Activated T-cell treated with anti-CD3 and anti-CD28 coated beads, Interleukin-2, amount 50 U/mL, for 24 hours (primary cell): ENCODE data around the gene CYBA.

Experiments used
- DNase-seq: peaks from one replicate; pipeline ENCODE4 v3.0.0-alpha.2; 2020
- H3K27ac Mint-ChIP-seq: 2 replicates; pipeline ENCODE4 v1.8.0; 2020; ENCODE audit warnings: mild to moderate bottlenecking, mixed read lengths
- H3K27me3 Mint-ChIP-seq: 2 replicates; pipeline ENCODE4 v1.8.0; 2020; ENCODE audit warnings: mixed read lengths
- H3K36me3 Mint-ChIP-seq: 2 replicates; pipeline ENCODE4 v1.8.0; 2020; ENCODE audit warnings: low read depth, mixed read lengths
- H3K4me1 Mint-ChIP-seq: 2 replicates; pipeline ENCODE4 v1.8.0; 2020; ENCODE audit warnings: low read depth, mixed read lengths
- H3K4me3 Mint-ChIP-seq: 2 replicates; pipeline ENCODE4 v1.8.0; 2020; ENCODE audit warnings: mild to moderate bottlenecking, moderate library complexity, mixed read lengths
- H3K9me3 Mint-ChIP-seq: 2 replicates; pipeline ENCODE4 v1.8.0; 2020; ENCODE audit warnings: mixed read lengths

CYBA gene

GRCh38 chr16:88659160-88659559, 8.3 kb upstream of the CYBA start:
- H3K36me3 Mint-ChIP-seq, result peaks cover 41% of the 10 kb centered on the region
- H3K27me3 Mint-ChIP-seq, result no peaks in the 10 kb centered on the region

DNA sequence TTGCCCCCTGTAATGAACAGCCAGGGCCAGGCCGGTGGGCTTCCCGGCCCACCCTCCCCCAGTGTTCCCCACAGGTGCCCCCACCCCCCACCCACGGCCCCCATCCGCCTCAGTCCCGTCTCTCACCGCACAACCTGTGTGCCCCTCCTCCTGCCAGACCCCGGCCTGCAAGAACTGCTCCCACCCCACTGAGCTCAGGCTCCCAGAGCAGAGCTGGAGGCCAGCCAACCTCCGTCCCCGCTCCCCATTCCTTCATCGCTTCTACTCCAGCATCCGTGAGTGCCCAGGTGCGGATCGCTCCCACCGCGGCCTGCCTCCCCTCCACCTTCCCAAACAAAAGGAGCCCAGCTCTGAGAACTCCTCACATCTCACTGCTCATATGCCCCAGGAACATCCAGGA, 7.9 kb upstream of the CYBA start:
- H3K36me3 Mint-ChIP-seq, result peaks cover 44% of the 10 kb centered on the region
- no peak overlapping the region for H3K4me3 Mint-ChIP-seq
- H3K27me3 Mint-ChIP-seq, result no peaks in the 10 kb centered on the region
- no peaks in the 10 kb centered on the region for H3K9me3 Mint-ChIP-seq
- H3K4me1 Mint-ChIP-seq, result peaks cover 15% of the 10 kb centered on the region
- no peak overlapping the region for H3K27ac Mint-ChIP-seq
- DNase-seq, result no peak

More at GRCh38 chr16:88659160-88659559, 8.3 kb upstream of the CYBA start:
- Mint-ChIP-seq H3K27ac (no peak overlapping the region), H3K4me3 (no peak overlapping the region), H3K9me3 (no peaks in the 10 kb centered on the region), H3K4me1 (peaks cover 18% of the 10 kb centered on the region)
- no peak for DNase-seq

DNA sequence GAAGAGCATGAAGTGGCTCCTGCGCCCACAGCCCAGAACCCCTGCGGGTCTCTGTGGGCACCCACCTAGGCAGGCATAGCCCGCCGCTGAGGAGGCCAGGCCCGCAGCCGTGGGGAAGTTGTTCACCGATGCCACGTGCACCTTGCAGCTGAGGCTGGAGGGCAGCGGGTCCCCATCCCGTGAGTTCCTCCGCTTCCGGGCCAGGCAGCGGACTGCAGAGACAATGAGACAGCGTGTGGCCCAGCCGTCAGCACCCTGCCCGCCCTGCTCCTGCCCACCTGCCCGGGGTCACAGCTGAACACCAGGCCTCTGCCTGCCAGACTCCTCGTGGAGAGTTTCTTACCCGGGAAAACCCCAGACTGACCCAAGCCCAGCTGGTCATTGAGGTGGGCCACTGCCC, 6.5 kb upstream of the CYBA start:
- Mint-ChIP-seq H3K9me3 (no peaks in the 10 kb centered on the region), H3K36me3 (peaks cover 45% of the 10 kb centered on the region), H3K4me3 (no peak overlapping the region), H3K27ac (no peak overlapping the region), H3K4me1 (peaks cover 15% of the 10 kb centered on the region), H3K27me3 (no peaks in the 10 kb centered on the region)
- DNase-seq, result no peak

DNA sequence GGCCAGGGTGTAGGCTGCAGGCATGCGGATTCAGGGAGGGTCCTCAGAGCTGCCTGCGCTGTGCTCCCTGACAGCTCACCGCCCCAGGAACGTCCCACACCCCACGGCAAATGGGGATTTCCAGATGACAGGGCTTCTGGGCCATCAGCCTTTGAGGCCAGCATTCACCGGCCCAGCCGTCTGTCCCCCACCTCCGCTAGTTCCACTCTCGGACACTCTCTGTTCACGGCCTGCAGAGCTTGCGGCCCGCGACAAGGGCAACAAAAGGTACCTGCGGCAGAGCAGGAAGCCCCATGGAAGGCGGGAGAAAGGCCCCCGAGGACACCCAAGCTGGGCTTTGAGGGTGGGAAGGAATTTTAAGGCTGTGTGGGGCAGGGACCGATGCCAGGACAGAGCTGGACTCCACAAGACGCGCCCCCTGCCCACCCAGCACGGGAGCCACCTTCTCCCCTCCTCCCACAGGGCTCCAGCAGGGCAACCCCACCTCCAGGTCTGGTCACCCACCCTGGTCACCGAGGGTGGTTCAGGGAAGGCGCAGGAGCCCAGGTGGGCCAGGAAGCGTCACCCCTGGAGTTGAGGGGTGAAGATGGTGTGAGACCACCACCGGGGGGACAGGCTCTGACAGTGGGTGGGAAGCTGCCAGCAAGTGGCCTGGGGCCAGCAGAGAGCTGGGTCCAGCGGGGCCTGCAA, 5.6 kb upstream of the CYBA start:
- H3K27me3 Mint-ChIP-seq, result no peaks in the 10 kb centered on the region
- H3K36me3 Mint-ChIP-seq, result peaks cover 45% of the 10 kb centered on the region
- no peak for DNase-seq
- H3K4me3 Mint-ChIP-seq, result no peak overlapping the region
- peaks cover 15% of the 10 kb centered on the region for H3K4me1 Mint-ChIP-seq
- no peaks in the 10 kb centered on the region for H3K9me3 Mint-ChIP-seq
- H3K27ac Mint-ChIP-seq, result no peak overlapping the region

DNA sequence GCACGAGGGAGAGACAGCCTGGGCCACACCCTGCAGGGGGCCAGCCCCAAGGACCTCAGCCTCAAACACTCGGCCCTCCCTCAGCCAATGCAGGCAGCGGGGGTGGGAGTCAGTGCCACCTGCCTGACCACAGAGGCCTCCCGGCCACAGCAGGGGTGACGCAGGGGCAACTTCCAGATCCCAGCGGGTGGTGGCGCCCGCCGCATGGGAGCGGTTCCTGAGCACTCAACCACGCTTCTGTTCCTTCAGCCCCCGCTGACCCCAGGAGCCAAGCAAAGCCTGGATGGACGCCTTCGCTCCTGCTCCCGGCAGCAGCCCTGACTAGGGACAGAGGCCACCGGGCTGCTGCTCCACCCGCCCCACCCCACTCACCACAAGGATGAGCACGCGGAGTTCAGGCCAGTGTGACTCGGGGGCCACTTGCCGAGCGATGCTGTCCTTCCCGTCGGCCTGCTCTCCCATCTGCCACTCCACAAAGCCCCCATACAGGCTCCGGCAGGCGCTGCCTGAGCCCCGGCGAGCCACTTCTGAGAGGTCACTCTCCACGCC, 5.0 kb upstream of the CYBA start:
- no peak overlapping the region for H3K4me3 Mint-ChIP-seq
- H3K9me3 Mint-ChIP-seq, result no peaks in the 10 kb centered on the region
- H3K4me1 Mint-ChIP-seq, result peaks cover 13% of the 10 kb centered on the region
- no peak overlapping the region for H3K27ac Mint-ChIP-seq
- DNase-seq, result no peak
- H3K27me3 Mint-ChIP-seq, result no peaks in the 10 kb centered on the region
- peaks cover 45% of the 10 kb centered on the region for H3K36me3 Mint-ChIP-seq

DNA sequence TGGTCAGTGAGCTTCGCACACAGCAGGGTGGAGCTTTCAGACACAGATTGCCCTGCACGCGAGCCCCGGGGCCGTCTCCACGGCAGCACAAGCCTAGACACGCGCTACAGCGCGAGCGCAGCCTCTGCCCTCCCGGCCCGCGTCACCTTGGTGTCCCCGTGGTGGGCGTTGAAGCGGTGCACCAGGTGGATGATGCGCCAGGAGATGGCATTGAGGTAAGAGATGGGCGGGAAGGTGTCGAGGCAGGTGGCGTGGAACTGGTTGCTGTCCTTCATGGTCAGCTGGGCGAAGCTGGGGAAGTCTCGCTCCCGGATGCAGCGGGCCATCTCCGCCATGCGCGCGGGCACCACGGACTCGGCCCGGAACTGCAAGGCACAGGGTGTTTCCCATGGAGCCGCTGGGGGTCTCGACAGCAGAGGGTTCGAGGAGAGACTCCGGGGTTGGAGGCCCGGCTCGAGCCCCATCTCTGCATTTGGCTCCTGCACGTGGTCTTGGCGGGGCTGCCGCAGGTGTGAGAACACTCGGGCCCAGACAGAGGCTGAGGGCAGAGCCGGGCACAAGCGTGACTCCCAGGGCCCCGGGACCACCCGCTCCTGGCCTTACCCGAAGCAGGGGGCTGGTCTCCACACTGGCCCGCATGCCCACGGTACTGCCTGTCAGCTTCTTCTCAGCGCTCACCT, 4.3 kb upstream of the CYBA start:
- Mint-ChIP-seq H3K27me3 (no peaks in the 10 kb centered on the region), H3K4me1 (peaks cover 13% of the 10 kb centered on the region), H3K4me3 (no peak overlapping the region), H3K27ac (peak overlapping the region; percentile 13), H3K36me3 (peaks cover 46% of the 10 kb centered on the region), H3K9me3 (no peaks in the 10 kb centered on the region)
- no peak for DNase-seq

DNA sequence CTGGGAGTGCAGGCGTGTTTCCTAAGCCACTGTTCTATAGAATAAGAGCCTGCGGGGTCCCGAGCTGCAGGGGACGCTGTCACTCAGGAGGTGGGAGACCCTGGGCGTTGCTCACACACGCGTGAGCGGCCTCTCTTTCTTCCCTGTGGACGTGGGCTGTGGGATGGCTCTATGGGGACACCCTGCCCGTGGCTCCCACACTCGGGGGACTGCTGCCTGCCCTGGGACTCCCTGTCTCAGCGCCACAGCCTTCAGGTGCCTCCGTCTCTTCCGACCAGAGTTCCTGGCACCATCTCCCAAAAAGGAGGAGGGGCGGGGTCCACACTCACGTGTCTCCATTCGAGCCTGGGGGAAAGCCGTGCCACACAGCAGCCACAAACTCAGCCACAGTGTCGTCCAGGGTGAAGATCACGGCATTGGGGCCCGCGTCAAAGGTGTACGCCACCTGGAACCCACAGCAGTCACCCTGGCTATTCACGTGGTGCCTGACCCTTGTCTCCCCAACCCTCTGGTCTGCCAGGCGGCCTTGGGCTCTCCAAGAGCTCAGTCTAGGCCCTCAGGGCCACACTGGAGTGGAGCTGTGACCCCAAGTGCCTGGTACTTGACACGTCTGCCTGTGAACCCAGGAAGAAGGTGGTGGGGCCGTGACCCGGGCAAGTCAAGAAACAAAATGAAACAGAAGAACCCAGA, 3.7 kb upstream of the CYBA start:
- DNase-seq, result no peak
- H3K4me1 Mint-ChIP-seq, result peaks cover 15% of the 10 kb centered on the region
- H3K36me3 Mint-ChIP-seq, result peaks cover 48% of the 10 kb centered on the region
- H3K9me3 Mint-ChIP-seq, result no peaks in the 10 kb centered on the region
- no peaks in the 10 kb centered on the region for H3K27me3 Mint-ChIP-seq
- peak overlapping the region; percentile 13 for H3K27ac Mint-ChIP-seq
- H3K4me3 Mint-ChIP-seq, result no peak overlapping the region

DNA sequence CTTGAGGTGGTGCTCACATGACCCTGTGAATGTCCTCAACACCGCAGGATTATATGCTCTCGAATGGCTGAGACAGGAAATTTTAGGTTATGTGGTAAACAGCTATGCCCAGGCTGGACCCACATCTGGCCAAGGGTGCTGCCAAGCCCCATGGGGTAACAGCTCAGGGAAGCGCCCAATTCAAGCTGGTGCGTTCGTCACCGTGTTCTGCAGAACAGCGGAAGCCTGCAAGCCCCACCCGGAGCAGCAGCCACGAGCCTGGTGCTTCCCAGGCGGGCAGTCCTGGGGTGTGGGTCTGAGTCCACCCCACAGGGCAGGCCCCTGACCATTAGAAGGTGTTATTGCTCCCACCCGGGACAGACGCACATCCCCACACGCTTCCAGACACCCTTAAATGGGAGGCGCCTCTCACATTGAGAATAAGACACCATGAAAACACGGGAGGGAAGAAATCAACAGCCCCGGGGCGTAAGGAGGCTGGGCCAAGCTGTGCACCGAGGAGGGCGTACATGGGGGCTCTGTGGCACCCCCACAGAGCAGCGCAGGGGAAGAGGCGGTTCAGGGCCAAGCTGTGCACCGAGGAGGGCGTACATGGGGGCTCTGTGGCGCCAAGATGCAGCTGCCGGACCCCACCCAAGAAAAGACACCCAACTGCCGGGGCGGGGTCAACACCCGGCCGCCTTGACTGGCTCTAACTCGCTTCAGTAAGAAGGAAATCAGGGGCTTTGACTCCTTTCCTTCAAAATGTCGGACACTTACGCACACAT, 2.9 kb upstream of the CYBA start:
- Mint-ChIP-seq H3K27me3 (no peaks in the 10 kb centered on the region), H3K27ac (peak overlapping the region; percentile 50), H3K4me3 (no peak overlapping the region), H3K4me1 (peaks cover 20% of the 10 kb centered on the region), H3K9me3 (no peaks in the 10 kb centered on the region), H3K36me3 (peaks cover 52% of the 10 kb centered on the region)
- DNase-seq, result no peak

DNA sequence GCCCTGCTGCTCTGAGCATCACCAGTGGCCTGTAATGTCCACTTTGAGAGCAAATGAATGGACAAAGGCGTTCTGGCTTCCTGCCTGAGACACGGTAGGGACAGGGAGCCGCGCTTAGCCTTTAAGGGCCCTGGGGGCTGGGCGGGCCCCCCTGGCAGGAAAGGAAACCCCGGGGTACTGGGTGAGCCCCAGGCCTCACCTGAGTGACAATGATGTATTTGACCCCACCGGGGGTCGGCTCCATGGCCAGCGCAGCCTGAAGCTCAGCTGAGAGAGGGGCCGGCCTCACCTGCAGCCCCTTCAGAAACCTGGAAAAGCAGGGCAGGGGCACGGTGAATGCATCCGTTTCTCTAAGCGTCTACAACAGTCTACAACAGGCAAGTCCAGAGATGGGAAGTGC, 2.2 kb upstream of the CYBA start:
- Mint-ChIP-seq H3K27ac (peak overlapping the region; percentile 50), H3K27me3 (no peaks in the 10 kb centered on the region), H3K4me1 (peaks cover 20% of the 10 kb centered on the region), H3K9me3 (no peaks in the 10 kb centered on the region), H3K36me3 (peaks cover 50% of the 10 kb centered on the region), H3K4me3 (no peak overlapping the region)
- no peak for DNase-seq

DNA sequence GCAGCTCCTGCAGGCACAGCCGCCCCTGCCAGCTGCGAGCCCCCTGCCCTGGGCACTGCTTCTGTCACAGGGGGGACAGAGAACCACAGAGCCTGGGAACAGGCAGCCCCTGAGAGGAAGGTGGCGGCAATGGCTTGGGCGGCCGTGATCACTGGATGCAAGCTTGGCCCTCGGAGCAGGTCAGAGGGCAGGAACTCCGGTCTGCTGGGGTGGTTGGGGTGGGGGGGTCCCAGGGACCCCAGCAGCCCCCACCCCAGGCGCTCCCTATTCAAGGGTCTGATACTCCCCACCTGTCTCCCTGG, 1.9 kb upstream of the CYBA start:
- no peak overlapping the region for H3K27ac Mint-ChIP-seq
- peaks cover 46% of the 10 kb centered on the region for H3K36me3 Mint-ChIP-seq
- H3K4me1 Mint-ChIP-seq, result peaks cover 20% of the 10 kb centered on the region
- H3K27me3 Mint-ChIP-seq, result no peaks in the 10 kb centered on the region
- H3K9me3 Mint-ChIP-seq, result no peaks in the 10 kb centered on the region
- no peak for DNase-seq
- H3K4me3 Mint-ChIP-seq, result no peak overlapping the region

- no peaks in the 10 kb centered on the region for H3K27me3 Mint-ChIP-seq
- H3K4me3 Mint-ChIP-seq, result peak overlapping the region; percentile 12
- peak overlapping the region; percentile 97 for H3K27ac Mint-ChIP-seq
Measured at GRCh38 chr16:88651989-88652761, 1.3 kb upstream of the CYBA start.

GRCh38 chr16:88651276-88651988, 579 bp upstream of the CYBA start:
- H3K27ac Mint-ChIP-seq, result peak overlapping the region; percentile 97
- peak overlapping the region; percentile 88 for H3K4me3 Mint-ChIP-seq
- H3K27me3 Mint-ChIP-seq, result no peaks in the 10 kb centered on the region
- H3K36me3 Mint-ChIP-seq, result peaks cover 41% of the 10 kb centered on the region
- no peaks in the 10 kb centered on the region for H3K9me3 Mint-ChIP-seq
- peak; percentile 79 for DNase-seq
- peaks cover 20% of the 10 kb centered on the region for H3K4me1 Mint-ChIP-seq

More at GRCh38 chr16:88651989-88652761, 1.3 kb upstream of the CYBA start:
- Mint-ChIP-seq H3K9me3 (no peaks in the 10 kb centered on the region), H3K4me1 (peaks cover 20% of the 10 kb centered on the region), H3K36me3 (peaks cover 46% of the 10 kb centered on the region)
- no peak for DNase-seq

- peak; percentile 74 for DNase-seq
- H3K9me3 Mint-ChIP-seq, result no peaks in the 10 kb centered on the region
- H3K27me3 Mint-ChIP-seq, result no peaks in the 10 kb centered on the region
- H3K4me3 Mint-ChIP-seq, result peak overlapping the region; percentile 88
- H3K27ac Mint-ChIP-seq, result peak overlapping the region; percentile 85
- peaks cover 23% of the 10 kb centered on the region for H3K4me1 Mint-ChIP-seq
- H3K36me3 Mint-ChIP-seq, result peaks cover 43% of the 10 kb centered on the region
Measured at GRCh38 chr16:88649924-88650748, 717 bp downstream of the CYBA start.
